Measurements from ENCODE around the gene EGFL7. TPM values are rescaled to one million over a fixed set of nuclear protein-coding genes. Genes with fewer than 3 reads are reported as not detected.

The EGFL7 gene
- total and polyA plus RNA-seq, 2 donors (not counting 1 experiment from before 2014, with no cell fraction given): 4.2 to 7.9 TPM

DNA sequence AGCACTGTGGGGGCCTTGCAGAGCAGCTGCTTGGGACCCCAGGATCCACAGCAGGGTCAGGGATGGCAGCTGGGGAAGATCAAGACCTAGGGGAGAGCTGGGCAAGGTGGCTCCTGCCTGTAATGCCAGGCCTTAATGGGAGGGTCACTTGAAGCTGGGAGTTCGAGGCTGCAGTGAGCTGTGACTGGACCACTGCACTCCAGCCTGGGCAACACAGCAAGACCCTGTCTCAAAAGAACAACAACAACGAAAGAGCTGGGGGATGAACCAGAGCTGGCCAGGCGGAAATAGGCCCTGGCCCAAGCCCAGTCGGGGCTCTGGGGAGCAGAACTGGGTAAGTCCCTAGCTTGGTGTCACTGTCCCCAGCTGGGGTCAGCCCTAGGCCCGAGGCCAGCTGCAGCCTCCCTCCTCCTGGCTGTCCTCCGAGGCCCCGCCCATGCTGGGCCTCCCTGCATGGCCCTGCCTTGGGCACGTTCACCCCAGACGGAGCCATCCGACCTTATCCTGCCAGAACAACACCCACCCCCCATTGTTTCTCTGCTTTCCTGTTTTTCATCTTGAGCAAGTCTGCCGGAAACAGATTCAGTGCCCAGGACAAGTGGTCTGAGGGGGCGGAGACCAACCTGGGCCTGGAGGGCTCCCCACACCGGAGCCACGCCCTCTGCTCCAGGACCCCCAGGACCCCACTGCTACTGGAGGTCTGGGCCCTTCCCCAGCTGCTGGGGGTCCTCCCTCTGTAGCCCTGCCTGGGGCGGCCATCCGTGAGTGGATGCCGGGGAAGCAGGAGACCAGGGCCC is 51.6 kb downstream of the EGFL7 start:
- no peak overlapping the region for H2AFZ ChIP-seq (ENCODE audit: low read length)
- no peaks in the 10 kb centered on the region for H3K4me1 ChIP-seq (ENCODE audit: control insufficient read depth, extremely low read depth, insufficient read depth, low read length)
- H3K27me3 ChIP-seq (ENCODE audit: control insufficient read depth, insufficient read depth, low read length): peaks cover 4% of the 10 kb centered on the region
- H3K4me3 ChIP-seq (replicated peaks in 1 of 4; ENCODE audit: control extremely low read depth in 1 of 4, insufficient read depth in 1 of 4, low read depth in 3 of 4, low read length in 4 of 4): no peak overlapping the region
- no peak overlapping the region for H3K4me2 ChIP-seq (ENCODE audit: extremely low read depth, insufficient read depth, low read length)
- no peak for DNase-seq (ENCODE audit: low read depth in 2 of 2)
- TF ChIP-seq EZH2 (IDR thresholded peaks at IDR 0.05; ENCODE audit: low read length, missing control alignments): no peak
- TF ChIP-seq, protein P1, sequence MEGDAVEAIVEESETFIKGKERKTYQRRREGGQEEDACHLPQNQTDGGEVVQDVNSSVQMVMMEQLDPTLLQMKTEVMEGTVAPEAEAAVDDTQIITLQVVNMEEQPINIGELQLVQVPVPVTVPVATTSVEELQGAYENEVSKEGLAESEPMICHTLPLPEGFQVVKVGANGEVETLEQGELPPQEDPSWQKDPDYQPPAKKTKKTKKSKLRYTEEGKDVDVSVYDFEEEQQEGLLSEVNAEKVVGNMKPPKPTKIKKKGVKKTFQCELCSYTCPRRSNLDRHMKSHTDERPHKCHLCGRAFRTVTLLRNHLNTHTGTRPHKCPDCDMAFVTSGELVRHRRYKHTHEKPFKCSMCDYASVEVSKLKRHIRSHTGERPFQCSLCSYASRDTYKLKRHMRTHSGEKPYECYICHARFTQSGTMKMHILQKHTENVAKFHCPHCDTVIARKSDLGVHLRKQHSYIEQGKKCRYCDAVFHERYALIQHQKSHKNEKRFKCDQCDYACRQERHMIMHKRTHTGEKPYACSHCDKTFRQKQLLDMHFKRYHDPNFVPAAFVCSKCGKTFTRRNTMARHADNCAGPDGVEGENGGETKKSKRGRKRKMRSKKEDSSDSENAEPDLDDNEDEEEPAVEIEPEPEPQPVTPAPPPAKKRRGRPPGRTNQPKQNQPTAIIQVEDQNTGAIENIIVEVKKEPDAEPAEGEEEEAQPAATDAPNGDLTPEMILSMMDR (conservative IDR thresholded peaks at IDR 0.05 in 1 of 2, IDR thresholded peaks at IDR 0.05 in 1 of 2; ENCODE audit: low read depth in 1 of 2, low read length in 2 of 2): no peak
- H3K9ac ChIP-seq (ENCODE audit: insufficient read depth, low read length): no peak overlapping the region
- H3K27ac ChIP-seq (ENCODE audit: insufficient read depth, low read length): no peak overlapping the region
- H4K20me1 ChIP-seq (ENCODE audit: control insufficient read depth, extremely low read depth, insufficient read depth, low read length): no peaks in the 10 kb centered on the region
- H3K36me3 ChIP-seq (ENCODE audit: control insufficient read depth, insufficient read depth, low read length): no peaks in the 10 kb centered on the region
- H3K79me2 ChIP-seq (ENCODE audit: control insufficient read depth, insufficient read depth, low read length): no peaks in the 10 kb centered on the region
- H3K9me3 ChIP-seq (ENCODE audit: control insufficient read depth, insufficient read depth, low read depth, low read length): no peaks in the 10 kb centered on the region

DNA sequence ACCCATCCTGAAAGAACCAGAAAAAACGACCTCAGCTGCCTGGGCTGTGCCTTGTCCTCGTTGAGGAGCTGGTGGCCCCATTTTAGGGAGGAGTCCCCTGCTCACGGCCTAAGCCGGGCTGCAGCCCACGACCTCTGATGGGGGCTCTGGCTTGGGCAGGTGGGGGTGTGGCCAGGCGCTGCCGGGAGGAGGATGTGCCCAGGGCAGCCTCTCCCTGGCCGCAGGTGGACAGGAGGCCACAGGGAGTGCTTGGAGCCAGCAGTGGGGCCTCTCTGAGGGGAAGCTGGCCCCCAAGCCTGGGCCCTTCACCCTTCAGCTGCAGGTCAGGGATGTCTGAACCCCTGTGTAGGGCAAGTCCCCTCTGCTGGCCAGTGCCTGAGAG is 52.2 kb downstream of the EGFL7 start:
- no peak overlapping the region for H3K4me3 ChIP-seq (replicated peaks in 1 of 4; ENCODE audit: control extremely low read depth in 1 of 4, insufficient read depth in 1 of 4, low read depth in 3 of 4, low read length in 4 of 4)

DNA sequence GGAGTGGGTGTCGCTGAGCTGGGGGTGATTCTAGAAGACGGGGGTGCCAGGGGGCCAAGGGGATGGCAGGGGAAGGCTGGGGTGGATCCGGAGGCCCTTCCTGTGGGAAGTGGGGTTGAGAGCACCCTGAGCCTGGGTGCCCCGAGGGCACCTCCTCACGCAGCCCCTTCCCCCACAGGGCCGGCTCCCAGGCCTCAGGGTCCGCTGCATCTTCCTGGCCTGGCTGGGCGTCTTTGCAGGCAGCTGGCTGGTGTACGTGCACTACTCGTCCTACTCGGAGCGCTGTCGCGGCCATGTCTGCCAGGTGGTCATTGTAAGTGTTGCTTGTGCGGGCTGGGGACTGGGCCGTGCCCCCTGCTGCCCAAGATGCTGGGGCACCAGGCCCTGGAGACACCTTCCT is 54.7 kb downstream of the EGFL7 start:
- no peak overlapping the region for H3K4me2 ChIP-seq (ENCODE audit: extremely low read depth, insufficient read depth, low read length)
- no peak overlapping the region for H3K9ac ChIP-seq (ENCODE audit: insufficient read depth, low read length)
- no peak overlapping the region for H2AFZ ChIP-seq (ENCODE audit: low read length)
- H3K9me3 ChIP-seq (ENCODE audit: control insufficient read depth, insufficient read depth, low read depth, low read length): no peaks in the 10 kb centered on the region
- no peaks in the 10 kb centered on the region for H3K79me2 ChIP-seq (ENCODE audit: control insufficient read depth, insufficient read depth, low read length)
- DNase-seq (ENCODE audit: low read depth in 2 of 2): no peak
- H3K27me3 ChIP-seq (ENCODE audit: control insufficient read depth, insufficient read depth, low read length): peaks cover 4% of the 10 kb centered on the region
- H4K20me1 ChIP-seq (ENCODE audit: control insufficient read depth, extremely low read depth, insufficient read depth, low read length): no peaks in the 10 kb centered on the region
- H3K4me3 ChIP-seq (replicated peaks in 1 of 4; ENCODE audit: control extremely low read depth in 1 of 4, insufficient read depth in 1 of 4, low read depth in 3 of 4, low read length in 4 of 4): no peak overlapping the region
- no peak for TF ChIP-seq EZH2 (IDR thresholded peaks at IDR 0.05; ENCODE audit: low read length, missing control alignments)
- TF ChIP-seq, protein P1 (conservative IDR thresholded peaks at IDR 0.05 in 1 of 2, IDR thresholded peaks at IDR 0.05 in 1 of 2; ENCODE audit: low read depth in 1 of 2, low read length in 2 of 2): no peak
- H3K36me3 ChIP-seq (ENCODE audit: control insufficient read depth, insufficient read depth, low read length): peaks cover 2% of the 10 kb centered on the region
- no peak overlapping the region for H3K27ac ChIP-seq (ENCODE audit: insufficient read depth, low read length)
- H3K4me1 ChIP-seq (ENCODE audit: control insufficient read depth, extremely low read depth, insufficient read depth, low read length): peaks cover 3% of the 10 kb centered on the region

More for the DNA sequence above, 52.2 kb downstream of the EGFL7 start:
- H3K79me2 ChIP-seq (ENCODE audit: control insufficient read depth, insufficient read depth, low read length): no peaks in the 10 kb centered on the region
- H3K9me3 ChIP-seq (ENCODE audit: control insufficient read depth, insufficient read depth, low read depth, low read length): no peaks in the 10 kb centered on the region
- no peak for DNase-seq (ENCODE audit: low read depth in 2 of 2)
- H3K27me3 ChIP-seq (ENCODE audit: control insufficient read depth, insufficient read depth, low read length): peaks cover 4% of the 10 kb centered on the region
- H3K4me2 ChIP-seq (ENCODE audit: extremely low read depth, insufficient read depth, low read length): no peak overlapping the region
- no peaks in the 10 kb centered on the region for H3K4me1 ChIP-seq (ENCODE audit: control insufficient read depth, extremely low read depth, insufficient read depth, low read length)
- TF ChIP-seq EZH2 (IDR thresholded peaks at IDR 0.05; ENCODE audit: low read length, missing control alignments): no peak
- TF ChIP-seq, protein P1 (conservative IDR thresholded peaks at IDR 0.05 in 1 of 2, IDR thresholded peaks at IDR 0.05 in 1 of 2; ENCODE audit: low read depth in 1 of 2, low read length in 2 of 2): no peak
- H4K20me1 ChIP-seq (ENCODE audit: control insufficient read depth, extremely low read depth, insufficient read depth, low read length): no peaks in the 10 kb centered on the region
- H3K27ac ChIP-seq (ENCODE audit: insufficient read depth, low read length): no peak overlapping the region
- H3K36me3 ChIP-seq (ENCODE audit: control insufficient read depth, insufficient read depth, low read length): no peaks in the 10 kb centered on the region
- no peak overlapping the region for H3K9ac ChIP-seq (ENCODE audit: insufficient read depth, low read length)
- H2AFZ ChIP-seq (ENCODE audit: low read length): no peak overlapping the region

Measured in fibroblast of lung (primary cell).